ENCODE measurements around the gene LRRC53.

- TF ChIP-seq YY1 (IDR thresholded peaks at IDR 0.05; ENCODE audit: insufficient read depth, insufficient read length) (no peak), ZNF274 (IDR thresholded peaks at IDR 0.05; ENCODE audit: low read depth, low read length) (no peak), SUZ12 (IDR thresholded peaks at IDR 0.05; ENCODE audit: extremely low read depth, insufficient read depth, insufficient read length) (no peak)
These were observed 10.0 kb downstream of the LRRC53 start for GRCh38 chr1:74502432-74502831.

All from NT2/D1 (cell line).